Measurements from ENCODE around the gene HOXD1. TPM values are rescaled to one million over a fixed set of nuclear protein-coding genes. Genes with fewer than 3 reads are reported as not detected.

The HOXD1 gene
- total RNA-seq, 1 experiment from 2014 or later: 0.18 TPM

- Histone ChIP-seq H3K36me3 (ENCODE audit: control insufficient read depth, insufficient read depth, low read length) (no peaks in the 10 kb centered on the region), H3K27ac (ENCODE audit: low read length) (no peak overlapping the region), H3K9me3 (ENCODE audit: control insufficient read depth, insufficient read depth, low read depth, low read length) (no peaks in the 10 kb centered on the region), H3K4me3 (ENCODE audit: low read depth in 2 of 2, low read length in 2 of 2) (no peak overlapping the region), H3K27me3 (ENCODE audit: control insufficient read depth, insufficient read depth, low read length) (peaks cover 9% of the 10 kb centered on the region; the same call in 1 of the 2 replicates), H3K4me1 (ENCODE audit: control insufficient read depth, insufficient read depth, low read length) (no peaks in the 10 kb centered on the region)
- TF ChIP-seq POLR2AphosphoS5 (IDR thresholded peaks at IDR 0.05; ENCODE audit: low read depth, low read length) (no peak), CTCF (IDR thresholded peaks at IDR 0.05) (no peak), TCF7L2 (IDR thresholded peaks at IDR 0.05; ENCODE audit: low read depth, low read length) (no peak), SIN3A (IDR thresholded peaks at IDR 0.05; ENCODE audit: borderline replicate concordance, insufficient read depth, low read depth, low read length) (no peak)
- TF ChIP-seq, protein P1, sequence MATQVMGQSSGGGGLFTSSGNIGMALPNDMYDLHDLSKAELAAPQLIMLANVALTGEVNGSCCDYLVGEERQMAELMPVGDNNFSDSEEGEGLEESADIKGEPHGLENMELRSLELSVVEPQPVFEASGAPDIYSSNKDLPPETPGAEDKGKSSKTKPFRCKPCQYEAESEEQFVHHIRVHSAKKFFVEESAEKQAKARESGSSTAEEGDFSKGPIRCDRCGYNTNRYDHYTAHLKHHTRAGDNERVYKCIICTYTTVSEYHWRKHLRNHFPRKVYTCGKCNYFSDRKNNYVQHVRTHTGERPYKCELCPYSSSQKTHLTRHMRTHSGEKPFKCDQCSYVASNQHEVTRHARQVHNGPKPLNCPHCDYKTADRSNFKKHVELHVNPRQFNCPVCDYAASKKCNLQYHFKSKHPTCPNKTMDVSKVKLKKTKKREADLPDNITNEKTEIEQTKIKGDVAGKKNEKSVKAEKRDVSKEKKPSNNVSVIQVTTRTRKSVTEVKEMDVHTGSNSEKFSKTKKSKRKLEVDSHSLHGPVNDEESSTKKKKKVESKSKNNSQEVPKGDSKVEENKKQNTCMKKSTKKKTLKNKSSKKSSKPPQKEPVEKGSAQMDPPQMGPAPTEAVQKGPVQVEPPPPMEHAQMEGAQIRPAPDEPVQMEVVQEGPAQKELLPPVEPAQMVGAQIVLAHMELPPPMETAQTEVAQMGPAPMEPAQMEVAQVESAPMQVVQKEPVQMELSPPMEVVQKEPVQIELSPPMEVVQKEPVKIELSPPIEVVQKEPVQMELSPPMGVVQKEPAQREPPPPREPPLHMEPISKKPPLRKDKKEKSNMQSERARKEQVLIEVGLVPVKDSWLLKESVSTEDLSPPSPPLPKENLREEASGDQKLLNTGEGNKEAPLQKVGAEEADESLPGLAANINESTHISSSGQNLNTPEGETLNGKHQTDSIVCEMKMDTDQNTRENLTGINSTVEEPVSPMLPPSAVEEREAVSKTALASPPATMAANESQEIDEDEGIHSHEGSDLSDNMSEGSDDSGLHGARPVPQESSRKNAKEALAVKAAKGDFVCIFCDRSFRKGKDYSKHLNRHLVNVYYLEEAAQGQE (IDR thresholded peaks at IDR 0.05; ENCODE audit: insufficient read depth in 1 of 2, low read depth in 2 of 2, low read length in 1 of 2): no peak
- DNase-seq (ENCODE audit: low read depth, low spot score) (no peak), ATAC-seq (no peak)
- intact Hi-C loops (cut with micrococcal nuclease; ENCODE audit: unreplicated experiment): no loop called here
- BruUV-seq (replicated peaks): no TSS peak
- POLR2A ChIA-PET: no interaction called here
- in situ Hi-C loops (cut with HindIII; ENCODE audit: low pct_unique_long_range_greater_than_20kb, low sequenced_read_pairs): no loop called here
- CTCF ChIA-PET: no interaction called here
Measured at GRCh38 chr2:176193048-176193447, 4.6 kb downstream of the HOXD1 start.

DNA sequence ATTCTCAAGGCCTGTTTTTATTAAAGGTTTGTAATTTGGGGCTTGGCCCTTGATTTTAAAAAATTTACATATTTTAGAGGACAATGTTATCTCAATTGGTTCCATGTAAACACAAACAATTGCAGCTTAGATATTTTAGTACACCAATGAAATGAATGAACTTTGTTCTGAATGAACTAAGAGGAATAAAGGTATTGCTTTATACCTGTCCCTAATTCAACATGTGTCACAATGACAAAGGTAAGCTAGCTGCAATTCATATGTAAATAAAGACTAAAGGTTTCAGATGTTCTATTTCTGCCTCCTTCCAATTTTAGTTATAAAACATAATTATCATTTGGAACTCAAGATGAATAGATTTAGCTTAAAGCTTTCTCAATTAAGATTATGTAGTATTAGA is 11.4 kb downstream of the HOXD1 start:
- in situ Hi-C loops (cut with HindIII; ENCODE audit: low pct_unique_long_range_greater_than_20kb, low sequenced_read_pairs): no loop called here
- POLR2A ChIA-PET: no interaction called here
- CTCF ChIA-PET: no interaction called here
- Histone ChIP-seq H3K27ac (ENCODE audit: low read length) (no peak overlapping the region), H3K36me3 (ENCODE audit: control insufficient read depth, insufficient read depth, low read length) (no peaks in the 10 kb centered on the region), H3K4me3 (ENCODE audit: low read depth in 2 of 2, low read length in 2 of 2) (no peak overlapping the region), H3K9me3 (ENCODE audit: control insufficient read depth, insufficient read depth, low read depth, low read length) (no peaks in the 10 kb centered on the region), H3K4me1 (ENCODE audit: control insufficient read depth, insufficient read depth, low read length) (no peaks in the 10 kb centered on the region), H3K27me3 (ENCODE audit: control insufficient read depth, insufficient read depth, low read length) (no peaks in the 10 kb centered on the region)
- no peak for DNase-seq (ENCODE audit: low read depth, low spot score)
- no TSS peak for BruUV-seq (replicated peaks)
- intact Hi-C loops (cut with micrococcal nuclease; ENCODE audit: unreplicated experiment): no loop called here
- ATAC-seq: no peak
- TF ChIP-seq POLR2AphosphoS5 (IDR thresholded peaks at IDR 0.05; ENCODE audit: low read depth, low read length) (no peak), CTCF (IDR thresholded peaks at IDR 0.05) (no peak), TCF7L2 (IDR thresholded peaks at IDR 0.05; ENCODE audit: low read depth, low read length) (no peak), SIN3A (IDR thresholded peaks at IDR 0.05; ENCODE audit: borderline replicate concordance, insufficient read depth, low read depth, low read length) (no peak)
- TF ChIP-seq, protein P1 (IDR thresholded peaks at IDR 0.05; ENCODE audit: insufficient read depth in 1 of 2, low read depth in 2 of 2, low read length in 1 of 2): no peak
